Effector memory CD8-positive, alpha-beta T cell (primary cell): ENCODE results near the gene CSF1R.
"Not testable (repeated sequence)": the region's sequence is repeated elsewhere in the genome, so short reads cannot be mapped to it uniquely, and the experiment has no call there.

Experiments used
- ATAC-seq: fragments of 150-1000 bp; cut with Tn5 transposase; replicated peaks from 2 replicates; pipeline ENCODE4 v1.10.0; 2021; ENCODE audit warnings: mild to moderate bottlenecking, moderate library complexity
- DNase-seq, 3 experiments: peaks; one replicate each; pipeline ENCODE4 v3.0.0; 2021
- H3K27ac Mint-ChIP-seq, 2 donors: one replicate each; pipeline ENCODE4 v1.8.0; 2022; ENCODE audit warnings: mild to moderate bottlenecking in 2 of 2, mixed read lengths in 2 of 2, moderate library complexity in 2 of 2
- H3K27me3 Mint-ChIP-seq, 2 donors: one replicate each; pipeline ENCODE4 v1.8.0; 2022; ENCODE audit warnings: mixed read lengths in 2 of 2
- H3K36me3 Mint-ChIP-seq: one replicate; pipeline ENCODE4 v1.8.0; 2022; ENCODE audit warnings: mild to moderate bottlenecking, moderate library complexity, mixed read lengths; ENCODE audit not compliant: insufficient read depth
- H3K4me1 Mint-ChIP-seq, 2 donors: one replicate each; pipeline ENCODE4 v1.8.0; 2022; ENCODE audit warnings: low read depth in 2 of 2, mixed read lengths in 2 of 2
- H3K4me3 Mint-ChIP-seq, 2 donors: one replicate each; pipeline ENCODE4 v1.8.0; 2022; ENCODE audit warnings: mild to moderate bottlenecking in 2 of 2, mixed read lengths in 2 of 2, moderate library complexity in 2 of 2
- H3K9me3 Mint-ChIP-seq, 2 donors: one replicate each; pipeline ENCODE4 v1.8.0; 2022; ENCODE audit warnings: mixed read lengths in 2 of 2

The CSF1R gene

DNA sequence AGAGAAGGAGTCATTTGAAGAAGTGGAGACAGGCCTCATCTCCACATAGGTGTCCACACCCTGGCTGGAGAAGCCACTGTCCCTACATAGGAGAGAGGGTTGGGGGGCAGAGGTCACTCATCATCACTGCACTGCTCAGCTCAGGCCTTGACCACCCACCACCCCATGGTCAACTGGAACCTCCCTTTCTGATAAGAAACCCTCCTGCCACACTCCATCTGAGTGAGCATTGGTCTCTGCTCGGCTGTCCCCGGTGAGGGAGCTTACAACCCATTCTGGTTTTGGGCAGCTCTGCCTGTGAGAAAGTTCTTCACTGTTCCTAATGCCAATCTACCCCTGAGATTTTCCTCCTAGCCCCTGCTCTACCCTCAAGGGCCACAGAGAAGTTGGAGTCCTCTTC, 28.8 kb downstream of the CSF1R start:
- Mint-ChIP-seq H3K4me3 (no peak overlapping the region), H3K4me1 (peaks cover 0 to 2% of the 10 kb centered on the region in 2 donors), H3K27me3 (peaks cover 3 to 10% of the 10 kb centered on the region in 2 donors), H3K9me3 (no peaks in the 10 kb centered on the region), H3K27ac (peak overlapping the region in 1 of 2 donors; percentile 15), H3K36me3 (peaks cover 15% of the 10 kb centered on the region)
- no peak for ATAC-seq
- no peak for DNase-seq

DNA sequence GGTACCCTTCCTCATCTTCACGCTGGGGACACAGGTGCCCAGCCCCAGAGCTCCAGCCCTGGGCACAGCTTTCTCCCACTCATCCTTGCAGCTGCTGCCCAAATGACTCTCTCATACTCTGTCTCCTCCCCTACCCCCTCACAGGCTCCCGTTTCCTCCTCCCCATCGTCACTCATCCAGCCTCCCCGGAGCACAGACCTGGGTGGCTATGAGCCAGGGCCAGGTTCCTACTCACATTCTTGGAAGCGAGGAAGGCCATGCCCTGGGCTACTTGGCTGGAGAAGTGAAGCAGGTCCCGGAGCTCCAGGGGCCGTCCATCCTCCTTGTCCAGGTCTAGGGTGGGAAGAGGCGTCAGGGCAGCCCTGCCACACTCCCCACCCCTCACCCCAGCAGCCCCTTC, 29.3 kb downstream of the CSF1R start:
- H3K27me3 Mint-ChIP-seq, result peaks cover 0 to 7% of the 10 kb centered on the region in 2 donors
- peaks cover 0 to 2% of the 10 kb centered on the region in 2 donors for H3K4me1 Mint-ChIP-seq
- peak overlapping the region in 1 of 2 donors; percentile 15 for H3K27ac Mint-ChIP-seq
- no peak overlapping the region for H3K4me3 Mint-ChIP-seq
- ATAC-seq (no peak), DNase-seq (no peak)
- no peaks in the 10 kb centered on the region for H3K9me3 Mint-ChIP-seq
- H3K36me3 Mint-ChIP-seq, result peaks cover 20% of the 10 kb centered on the region

DNA sequence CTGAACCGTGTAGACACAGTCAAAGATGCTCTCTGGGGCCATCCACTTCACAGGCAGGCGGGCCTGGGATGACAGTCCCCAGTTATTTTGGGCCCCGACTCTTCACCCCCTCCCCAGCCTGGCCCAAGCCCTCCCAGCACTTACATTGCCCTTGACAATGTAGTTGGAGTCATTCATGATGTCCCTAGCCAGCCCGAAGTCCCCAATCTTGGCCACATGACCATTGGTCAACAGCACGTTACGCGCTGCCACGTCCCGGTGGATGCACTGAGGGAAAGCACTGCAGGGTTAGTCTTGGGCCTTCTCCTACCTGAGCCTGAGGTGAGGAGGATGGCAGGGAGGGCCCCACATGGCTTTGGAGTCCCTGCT, 30.3 kb downstream of the CSF1R start:
- H3K27ac Mint-ChIP-seq, result no peak overlapping the region
- no peak for DNase-seq
- H3K4me3 Mint-ChIP-seq, result no peak overlapping the region
- H3K36me3 Mint-ChIP-seq, result peaks cover 26% of the 10 kb centered on the region
- ATAC-seq, result no peak
- no peaks in the 10 kb centered on the region for H3K9me3 Mint-ChIP-seq
- H3K4me1 Mint-ChIP-seq, result peaks cover 0 to 2% of the 10 kb centered on the region in 2 donors
- peaks cover 0 to 6% of the 10 kb centered on the region in 2 donors for H3K27me3 Mint-ChIP-seq

DNA sequence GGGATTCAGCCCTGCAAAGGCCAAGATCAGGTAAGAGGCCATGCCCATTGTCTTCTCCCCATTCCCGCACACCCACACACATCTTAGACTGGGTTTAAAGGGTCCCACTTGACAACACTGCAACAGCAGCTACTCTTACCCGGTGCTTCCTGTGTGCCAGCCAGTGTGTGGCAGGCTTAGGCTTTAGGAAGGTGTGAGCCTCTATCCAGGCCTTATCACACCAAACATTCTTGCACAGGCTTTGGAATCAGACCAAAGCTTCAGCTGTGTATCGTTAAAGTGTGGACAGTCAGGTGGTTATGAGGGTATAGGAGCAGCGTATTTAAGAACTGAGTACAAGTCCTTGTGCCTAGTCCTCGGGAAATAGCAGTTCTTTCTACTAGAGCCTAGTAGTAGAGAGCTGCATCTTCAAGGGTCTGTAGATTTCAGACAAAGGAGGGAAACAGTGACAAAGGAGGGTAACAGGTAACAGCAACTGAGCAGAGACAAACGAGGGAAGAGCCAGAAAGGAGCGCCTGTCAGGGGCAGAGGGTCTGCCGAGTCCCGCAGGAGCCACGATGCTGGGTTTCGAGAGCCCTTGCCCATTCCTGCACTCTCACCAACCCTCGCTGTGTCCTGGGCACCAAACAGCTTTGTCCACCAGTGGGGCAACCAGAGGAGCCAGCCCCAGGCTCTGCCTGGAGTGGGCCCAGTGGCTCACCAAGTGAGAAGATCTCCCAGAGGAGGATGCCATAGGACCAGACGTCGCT, 30.9 kb downstream of the CSF1R start:
- H3K27ac Mint-ChIP-seq, result peak overlapping the region in 1 of 2 donors; percentile 59
- H3K9me3 Mint-ChIP-seq, result no peaks in the 10 kb centered on the region
- ATAC-seq, result no peak
- no peak overlapping the region for H3K4me3 Mint-ChIP-seq
- H3K27me3 Mint-ChIP-seq, result no peaks in the 10 kb centered on the region
- H3K36me3 Mint-ChIP-seq, result peaks cover 32% of the 10 kb centered on the region
- no peak for DNase-seq
- H3K4me1 Mint-ChIP-seq, result peaks cover 0 to 2% of the 10 kb centered on the region in 2 donors

DNA sequence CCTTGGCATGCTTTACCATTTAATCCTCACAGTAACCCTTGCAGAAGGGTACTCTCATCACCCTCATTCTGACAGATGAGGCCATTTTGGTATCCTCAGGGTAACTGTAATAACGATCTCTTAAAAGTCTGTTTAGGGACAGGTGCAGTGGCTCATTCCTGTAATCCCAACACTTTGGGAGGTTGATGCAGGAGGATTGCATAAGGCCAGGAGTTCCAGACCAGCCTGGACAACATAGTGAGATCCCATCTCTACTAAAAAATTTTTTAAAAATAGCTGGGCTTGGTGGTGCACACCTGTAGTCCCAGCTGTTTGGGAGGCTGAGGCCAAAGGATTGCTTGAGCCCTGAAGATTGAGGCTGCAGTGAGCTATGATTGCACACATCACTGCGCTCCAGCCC, 31.8 kb downstream of the CSF1R start:
- H3K27ac Mint-ChIP-seq, result peak overlapping the region in 1 of 2 donors; percentile 8
- H3K36me3 Mint-ChIP-seq, result peaks cover 40% of the 10 kb centered on the region

DNA sequence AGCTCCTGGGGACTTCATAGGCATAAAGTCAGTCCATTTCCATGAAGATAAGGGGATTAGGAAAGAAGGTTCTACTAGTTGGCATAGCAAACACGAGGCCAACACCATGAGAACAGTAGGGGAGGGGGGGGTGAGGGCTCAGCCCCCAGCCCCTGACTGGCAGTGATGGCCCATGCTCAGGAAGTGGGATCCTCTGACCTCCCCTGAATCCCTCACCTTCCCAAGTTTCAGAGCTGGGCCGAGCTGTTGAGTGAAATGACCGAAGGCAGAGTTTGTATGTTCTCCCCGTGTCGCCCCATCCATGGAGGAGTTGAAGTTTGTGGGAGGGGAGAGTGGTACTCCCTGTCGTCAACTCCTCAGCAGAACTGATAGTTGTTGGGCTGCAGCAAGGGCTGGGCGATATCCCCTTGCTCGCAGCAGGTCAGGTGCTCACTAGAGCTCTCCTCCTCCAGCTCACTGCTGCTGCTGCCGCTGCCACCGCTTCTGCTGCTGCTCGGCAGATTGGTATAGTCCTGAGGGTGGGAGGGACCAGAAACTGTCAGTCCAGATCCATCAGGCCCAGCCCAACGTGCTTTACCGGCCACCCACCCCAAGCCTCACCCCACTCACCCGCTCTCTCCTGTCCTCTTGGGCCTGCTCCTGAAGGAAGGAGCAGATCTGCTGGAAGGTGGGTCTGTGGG, 32.5 kb downstream of the CSF1R start:
- Mint-ChIP-seq H3K4me1 (peaks cover 2 to 3% of the 10 kb centered on the region in 2 donors), H3K27me3 (no peaks in the 10 kb centered on the region), H3K4me3 (no peak overlapping the region), H3K27ac (peak overlapping the region in 1 of 2 donors; percentile 8), H3K36me3 (peaks cover 47% of the 10 kb centered on the region), H3K9me3 (no peaks in the 10 kb centered on the region)
- no peak for DNase-seq
- ATAC-seq, result no peak

More for the DNA sequence above, 31.8 kb downstream of the CSF1R start:
- ATAC-seq (no peak), DNase-seq (no peak)
- no peaks in the 10 kb centered on the region for H3K27me3 Mint-ChIP-seq
- H3K4me3 Mint-ChIP-seq, result no peak overlapping the region
- peaks cover 1 to 2% of the 10 kb centered on the region in 2 donors for H3K4me1 Mint-ChIP-seq
- H3K9me3 Mint-ChIP-seq, result no peaks in the 10 kb centered on the region

DNA sequence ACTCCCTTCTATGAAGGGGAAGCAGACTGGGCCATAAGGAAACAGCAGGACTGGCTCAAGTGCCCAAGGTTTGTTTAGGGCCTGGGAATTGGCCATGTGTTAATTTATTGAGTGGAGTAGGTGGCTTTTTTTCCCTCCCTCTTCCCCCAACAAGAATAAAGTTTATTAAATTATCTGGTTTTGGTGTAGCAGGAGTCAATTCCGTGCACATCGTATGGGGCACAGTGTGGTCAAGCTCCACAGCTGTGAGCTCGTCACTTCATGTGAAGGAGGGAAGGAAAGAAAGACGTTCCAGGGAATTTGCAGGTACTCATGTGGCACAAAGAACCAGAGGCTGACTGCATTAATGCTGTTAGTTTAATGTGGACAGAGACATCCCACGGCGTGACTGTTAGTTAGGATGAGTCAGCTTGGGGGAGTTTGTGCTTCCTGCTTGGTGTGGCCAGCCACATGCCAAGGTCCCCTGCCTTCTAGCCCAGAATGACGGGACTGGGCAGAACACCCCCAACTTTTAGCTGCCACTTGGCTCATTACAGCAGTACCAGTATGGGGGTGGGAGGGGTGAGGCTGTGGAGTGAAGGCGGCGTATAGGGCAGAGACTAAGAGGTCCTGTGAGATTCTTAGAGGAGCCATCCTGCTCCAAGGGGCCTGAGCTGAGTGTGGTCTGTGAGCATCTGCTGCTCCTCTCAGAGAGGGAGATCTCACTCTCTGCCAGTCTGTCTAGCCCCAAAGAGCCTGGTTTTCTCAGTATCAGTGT, 33.2 kb downstream of the CSF1R start:
- Mint-ChIP-seq H3K4me3 (no peak overlapping the region), H3K27ac (no peak overlapping the region), H3K36me3 (peaks cover 54% of the 10 kb centered on the region), H3K9me3 (no peaks in the 10 kb centered on the region), H3K27me3 (no peaks in the 10 kb centered on the region), H3K4me1 (peaks cover 0 to 3% of the 10 kb centered on the region in 2 donors)
- ATAC-seq (no peak), DNase-seq (no peak)

DNA sequence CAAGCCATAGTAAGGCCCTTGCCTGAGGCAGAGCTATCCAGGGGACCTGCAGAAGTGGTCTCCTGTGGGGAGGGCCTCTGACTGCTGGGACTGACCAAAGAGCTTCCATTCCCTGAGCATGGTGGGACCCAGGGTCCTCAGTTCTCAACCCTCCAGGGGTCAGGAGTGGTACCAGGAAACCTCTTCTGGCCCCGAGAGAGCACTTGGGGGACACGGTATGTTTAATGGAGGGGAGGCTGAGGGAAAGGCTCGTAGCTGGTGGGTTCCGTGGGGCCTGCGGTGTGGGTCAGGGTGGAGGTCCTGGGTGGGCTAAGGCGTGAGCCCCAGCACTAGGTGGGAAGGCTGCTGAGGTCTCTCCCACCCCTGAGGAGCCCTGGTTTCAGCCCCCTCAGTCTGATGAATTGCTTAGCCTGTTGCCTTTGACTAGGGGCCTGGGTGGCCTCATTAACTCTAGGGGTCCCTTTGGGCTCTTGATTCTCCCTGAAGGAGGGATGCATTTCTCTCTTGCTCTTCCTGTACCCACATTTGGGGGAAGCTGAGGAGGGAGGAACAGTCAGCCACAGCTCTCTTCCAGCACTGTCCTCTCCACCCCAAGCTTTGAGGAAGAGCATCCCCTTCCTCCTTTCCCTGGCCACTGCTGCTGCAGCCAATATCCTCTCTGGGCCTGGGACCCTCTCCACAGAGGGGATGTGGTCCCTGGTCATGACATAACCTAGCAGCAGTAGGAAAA, 34.0 kb downstream of the CSF1R start:
- Mint-ChIP-seq H3K9me3 (no peaks in the 10 kb centered on the region), H3K27ac (no peak overlapping the region), H3K27me3 (no peaks in the 10 kb centered on the region), H3K4me1 (peaks cover 0 to 3% of the 10 kb centered on the region in 2 donors), H3K36me3 (peaks cover 61% of the 10 kb centered on the region), H3K4me3 (no peak overlapping the region)
- DNase-seq (no peak), ATAC-seq (no peak)

DNA sequence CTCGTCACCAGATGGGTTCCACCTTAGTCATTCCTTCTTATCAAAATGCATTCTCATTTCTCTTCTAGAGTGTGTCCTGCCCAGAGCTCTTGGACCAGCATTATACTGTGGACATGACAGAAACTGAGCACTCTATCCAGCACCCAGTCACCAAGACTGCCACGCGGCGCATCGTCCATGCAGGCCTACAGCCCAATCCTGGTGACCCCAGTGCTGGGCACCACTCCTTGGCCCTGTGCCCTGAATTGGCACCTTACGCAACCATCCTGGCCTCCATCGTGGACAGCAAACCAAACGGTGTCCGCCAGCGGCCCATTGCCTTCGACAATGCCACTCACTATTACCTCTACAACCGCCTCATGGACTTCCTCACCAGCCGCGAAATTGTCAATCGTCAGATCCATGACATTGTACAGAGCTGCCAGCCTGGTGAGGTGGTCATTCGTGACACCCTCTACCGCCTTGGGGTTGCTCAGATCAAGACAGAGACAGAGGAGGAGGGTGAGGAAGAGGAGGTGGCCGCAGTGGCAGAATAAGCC, 34.6 kb downstream of the CSF1R start:
- Mint-ChIP-seq H3K27ac (no peak overlapping the region), H3K27me3 (no peaks in the 10 kb centered on the region), H3K4me1 (peaks cover 0 to 3% of the 10 kb centered on the region in 2 donors), H3K36me3 (peaks cover 65% of the 10 kb centered on the region), H3K9me3 (no peaks in the 10 kb centered on the region), H3K4me3 (no peak overlapping the region)
- ATAC-seq (no peak), DNase-seq (no peak)

DNA sequence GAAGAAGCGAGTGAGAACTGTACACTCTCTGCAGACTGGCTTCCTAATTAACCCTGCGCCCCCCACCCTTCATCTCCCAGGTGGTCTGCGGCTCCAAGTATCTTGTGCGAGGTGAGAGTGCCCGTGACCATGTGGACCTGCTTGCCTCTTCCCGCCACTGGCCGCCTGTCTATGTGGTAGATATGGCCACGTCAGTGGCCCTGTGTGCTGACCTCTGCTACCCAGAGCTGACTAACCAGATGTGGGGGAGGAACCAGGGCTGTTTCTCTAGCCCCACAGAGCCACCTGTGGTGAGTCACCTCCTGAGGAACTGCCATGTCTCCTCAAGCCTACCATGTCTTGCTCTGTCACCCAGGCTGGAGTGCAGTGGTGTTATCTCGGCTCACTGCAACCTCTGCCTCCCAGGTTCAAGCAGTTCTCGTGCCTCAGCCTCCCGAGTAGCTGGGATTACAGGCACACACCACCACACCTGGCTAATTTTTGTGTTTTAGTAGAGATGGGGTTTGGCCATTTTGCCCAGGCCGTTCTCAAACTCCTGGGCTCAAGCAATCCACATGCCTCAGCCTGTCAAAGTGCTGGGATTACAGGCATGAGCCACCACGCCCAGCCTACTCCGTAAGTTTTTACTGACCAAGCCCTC, 36.1 kb downstream of the CSF1R start:
- Mint-ChIP-seq H3K4me1 (peaks cover 7 to 14% of the 10 kb centered on the region in 2 donors), H3K36me3 (peaks cover 74% of the 10 kb centered on the region)
- not testable (repeated sequence) for ATAC-seq, H3K27ac Mint-ChIP-seq, H3K4me3 Mint-ChIP-seq, H3K27me3 Mint-ChIP-seq, H3K9me3 Mint-ChIP-seq, DNase-seq

DNA sequence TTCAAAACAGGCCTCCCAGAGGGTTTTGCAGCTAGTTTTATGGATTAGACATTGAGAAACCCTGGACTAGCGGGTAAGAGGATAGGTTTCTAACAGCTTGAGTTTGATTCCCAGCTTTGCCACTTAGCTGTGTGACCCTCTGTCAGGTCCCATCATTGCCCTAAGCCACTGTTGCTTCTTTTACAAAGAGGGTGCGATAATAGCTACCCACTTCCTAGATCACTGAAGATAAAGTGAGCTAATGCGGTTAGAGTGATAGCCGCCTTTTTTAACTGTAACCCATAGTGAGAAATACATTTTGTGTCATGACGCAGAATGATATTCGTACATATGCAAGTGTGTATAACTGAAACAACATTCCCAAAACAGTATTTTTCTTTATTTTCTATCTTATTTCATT, 40.3 kb downstream of the CSF1R start:
- DNase-seq (peak; percentile 29 to 40 (median 36)), ATAC-seq (peak; percentile 98)
- Mint-ChIP-seq H3K9me3 (no peaks in the 10 kb centered on the region), H3K36me3 (peaks cover 79% of the 10 kb centered on the region), H3K4me1 (peaks cover 34 to 43% of the 10 kb centered on the region in 2 donors), H3K27ac (peak overlapping the region in 1 of 2 donors; percentile 81), H3K27me3 (no peaks in the 10 kb centered on the region), H3K4me3 (peak overlapping the region; percentile 43 to 59)

DNA sequence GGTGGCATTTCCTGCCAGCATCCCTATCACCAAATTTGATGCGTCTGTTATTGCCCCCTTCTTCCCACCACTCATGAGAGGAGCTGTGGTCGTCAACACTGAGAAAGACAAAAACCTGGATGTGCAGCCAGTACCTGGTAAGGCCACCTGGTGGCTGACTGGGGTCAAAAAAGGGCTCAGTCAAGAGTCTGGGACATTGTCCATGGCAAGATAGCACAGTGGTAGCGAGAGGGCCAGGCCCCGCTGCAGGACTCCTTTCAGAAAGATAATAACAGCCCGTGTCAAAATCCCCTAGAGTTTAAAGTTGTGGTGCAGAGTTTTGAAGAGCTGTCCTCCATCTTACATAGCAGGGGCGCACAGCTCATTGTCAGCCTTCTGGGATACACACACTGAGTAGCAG, 40.8 kb downstream of the CSF1R start:
- DNase-seq, result no peak
- Mint-ChIP-seq H3K4me1 (peaks cover 34 to 43% of the 10 kb centered on the region in 2 donors), H3K27me3 (no peaks in the 10 kb centered on the region), H3K36me3 (peaks cover 76% of the 10 kb centered on the region), H3K9me3 (no peaks in the 10 kb centered on the region), H3K4me3 (peak overlapping the region; percentile 43 to 59), H3K27ac (peak overlapping the region; percentile 3 to 32)
- ATAC-seq, result peak; percentile 3
